HG03460 (cell line): ENCODE data around the gene XPA.
"Not testable (repeated sequence)": the region's sequence is repeated elsewhere in the genome, so short reads cannot be mapped to it uniquely, and the experiment has no call there.

Experiments
- ATAC-seq: cut with Tn5 transposase; IDR thresholded peaks from one replicate; pipeline ENCODE4 v1.9.1; 2021; ENCODE audit not compliant: unreplicated experiment

XPA gene

GRCh38 chr9:97704345-97704677 is 7.2 kb upstream of the XPA start:
- ATAC-seq, result no peak

GRCh38 chr9:97703437-97704344 is 6.6 kb upstream of the XPA start:
- ATAC-seq, result peak; percentile 50

GRCh38 chr9:97699824-97700223 is 2.7 kb upstream of the XPA start:
- not testable (repeated sequence) for ATAC-seq

GRCh38 chr9:97699281-97699680 is 2.1 kb upstream of the XPA start:
- ATAC-seq, result not testable (repeated sequence)

- ATAC-seq, result no peak
Measured at GRCh38 chr9:97698865-97699264, 1.7 kb upstream of the XPA start.

GRCh38 chr9:97697837-97698236 is 697 bp upstream of the XPA start:
- no peak for ATAC-seq

- ATAC-seq, result no peak
Measured at GRCh38 chr9:97695995-97696802, 941 bp downstream of the XPA start.

GRCh38 chr9:97695390-97695789 is 1.8 kb downstream of the XPA start:
- ATAC-seq, result no peak

GRCh38 chr9:97694769-97695168 is 2.4 kb downstream of the XPA start:
- no peak for ATAC-seq

GRCh38 chr9:97689401-97690180 is 7.5 kb downstream of the XPA start:
- no peak for ATAC-seq

- ATAC-seq, result no peak
Measured at GRCh38 chr9:97688654-97689053, 8.5 kb downstream of the XPA start.

GRCh38 chr9:97682242-97682641 is 14.9 kb downstream of the XPA start:
- no peak for ATAC-seq

GRCh38 chr9:97675655-97676054 is 21.5 kb downstream of the XPA start:
- no peak for ATAC-seq

- no peak for ATAC-seq
Measured at GRCh38 chr9:97673922-97674321, 23.2 kb downstream of the XPA start.

GRCh38 chr9:97672403-97672802 is 24.7 kb downstream of the XPA start:
- ATAC-seq, result no peak

- no peak for ATAC-seq
Measured at GRCh38 chr9:97670586-97670985, 26.6 kb downstream of the XPA start.

GRCh38 chr9:97668485-97668884 is 28.7 kb downstream of the XPA start:
- no peak for ATAC-seq

GRCh38 chr9:97666907-97667686 is 30.0 kb downstream of the XPA start:
- ATAC-seq, result no peak

GRCh38 chr9:97665742-97666141 is 31.4 kb downstream of the XPA start:
- ATAC-seq, result no peak

- no peak for ATAC-seq
Measured at GRCh38 chr9:97660847-97661246, 36.3 kb downstream of the XPA start.

GRCh38 chr9:97660340-97660739 is 36.8 kb downstream of the XPA start:
- no peak for ATAC-seq
